Activated T-helper 9 cell treated with anti-CD3 and anti-CD28 coated beads, Interleukin-2, amount 50 U/mL, for 16 hours (primary cell): ENCODE measurements around the gene LIMS2.

ENCODE experiments used
- DNase-seq: peaks from one replicate; pipeline ENCODE4 v3.0.0-alpha.2; 2020; ENCODE audit warnings: low read depth

The LIMS2 gene

DNA sequence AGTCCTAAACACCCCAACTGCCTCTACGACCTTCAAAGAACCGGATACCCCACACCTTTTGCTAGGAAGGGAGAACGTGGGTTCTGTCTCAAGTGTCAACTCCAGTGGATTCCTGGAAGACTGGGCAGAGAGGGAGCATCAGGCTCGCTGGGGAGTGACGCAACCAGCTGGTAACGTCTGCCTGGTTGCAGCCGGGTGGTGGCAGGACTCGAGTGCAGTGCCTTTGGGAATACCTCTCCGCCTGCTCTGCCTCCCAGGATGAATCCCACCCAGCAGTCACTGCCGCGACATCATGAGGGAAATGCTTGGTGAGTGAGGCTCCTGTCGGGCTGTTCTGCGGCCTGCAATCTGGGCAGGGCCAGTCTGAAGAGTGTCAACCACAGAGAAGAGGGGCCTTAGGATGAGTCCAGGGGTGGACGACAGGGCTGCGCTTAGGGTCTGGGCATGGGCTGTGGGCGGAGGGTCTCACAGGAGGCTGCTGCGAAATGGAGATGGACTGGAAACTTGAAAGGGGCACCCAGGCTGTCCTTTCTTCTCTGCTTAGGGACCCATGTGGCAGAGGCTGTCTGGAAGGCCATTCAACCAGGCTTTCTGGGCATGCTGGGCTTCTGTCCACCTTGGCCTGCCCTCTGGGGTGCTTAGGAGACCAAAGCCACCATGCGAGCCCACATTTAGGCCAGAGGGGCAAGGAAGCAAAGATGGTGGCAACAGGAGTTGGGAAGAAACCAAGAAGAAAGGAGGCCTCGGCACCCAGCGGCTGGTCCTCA, 16.5 kb downstream of the LIMS2 start:
- no peak for DNase-seq

DNA sequence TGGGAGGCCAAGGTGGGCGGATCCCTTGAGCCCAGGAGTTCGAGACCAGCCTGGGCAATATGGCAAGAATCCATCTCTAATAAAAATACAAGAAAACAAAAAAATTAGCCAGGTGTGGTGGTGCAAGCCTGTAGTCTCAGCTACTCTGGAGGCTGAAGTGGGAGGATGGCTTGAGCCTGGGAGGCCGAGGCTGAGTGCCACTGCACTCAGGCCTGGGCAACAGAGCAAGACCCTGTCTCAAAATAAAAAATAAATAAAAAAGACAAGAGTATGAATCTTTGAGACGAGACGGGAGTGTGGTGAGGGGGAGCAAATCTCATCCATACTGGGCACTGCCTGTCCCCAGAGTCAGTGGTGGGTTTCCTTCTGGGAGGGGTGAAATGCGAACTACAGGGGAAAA, 17.2 kb downstream of the LIMS2 start:
- no peak for DNase-seq

DNA sequence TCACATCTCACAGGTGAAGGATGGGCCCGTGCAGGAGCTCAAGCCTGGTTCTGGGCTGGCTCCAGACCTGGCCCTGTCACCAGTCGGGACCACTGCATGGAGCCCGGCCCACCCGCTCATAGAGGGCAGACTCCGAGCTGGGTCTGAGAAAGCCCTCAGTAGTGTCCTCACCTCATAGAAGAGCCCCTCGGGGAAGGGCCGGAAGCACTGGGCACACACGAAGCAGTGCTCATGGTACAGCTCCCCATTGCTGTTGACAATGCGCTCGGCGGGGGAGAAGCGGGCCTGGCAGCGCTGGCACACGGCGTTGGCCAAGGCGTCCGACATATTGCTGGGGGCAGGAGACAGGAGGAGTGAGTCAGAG, 18.1 kb downstream of the LIMS2 start:
- no peak for DNase-seq

DNA sequence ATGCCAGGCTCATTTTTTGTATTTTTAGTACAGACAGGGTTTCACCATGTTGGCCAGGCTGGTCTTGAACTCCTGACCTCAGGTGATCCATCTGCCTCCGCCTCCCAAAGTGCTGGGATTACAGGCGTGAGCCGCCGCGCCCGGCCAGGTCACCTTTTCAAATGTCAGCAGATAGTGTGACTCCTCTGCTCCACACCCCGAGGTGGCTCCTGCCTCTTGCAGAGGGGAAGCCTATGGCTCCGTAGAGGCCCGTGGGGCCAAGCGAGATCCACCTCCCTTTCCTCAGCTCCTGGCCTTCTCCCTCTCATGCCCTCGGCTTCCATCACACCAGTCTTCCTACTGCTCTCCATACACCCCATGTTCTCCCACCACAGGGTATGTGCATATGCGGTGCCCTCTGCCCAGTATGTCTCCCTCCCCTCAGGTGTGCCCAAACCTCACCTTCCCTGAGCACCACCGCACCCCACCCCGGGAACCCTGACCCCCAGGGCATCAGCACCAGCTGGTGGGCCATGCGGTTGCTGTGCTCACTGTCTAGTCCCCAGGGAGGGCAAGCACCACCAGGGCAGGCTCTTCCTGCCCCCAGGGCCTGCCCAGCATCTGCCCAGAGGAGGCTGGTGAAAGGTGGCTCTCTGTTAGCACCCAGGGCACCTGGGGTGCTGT, 18.6 kb downstream of the LIMS2 start:
- DNase-seq: no peak

DNA sequence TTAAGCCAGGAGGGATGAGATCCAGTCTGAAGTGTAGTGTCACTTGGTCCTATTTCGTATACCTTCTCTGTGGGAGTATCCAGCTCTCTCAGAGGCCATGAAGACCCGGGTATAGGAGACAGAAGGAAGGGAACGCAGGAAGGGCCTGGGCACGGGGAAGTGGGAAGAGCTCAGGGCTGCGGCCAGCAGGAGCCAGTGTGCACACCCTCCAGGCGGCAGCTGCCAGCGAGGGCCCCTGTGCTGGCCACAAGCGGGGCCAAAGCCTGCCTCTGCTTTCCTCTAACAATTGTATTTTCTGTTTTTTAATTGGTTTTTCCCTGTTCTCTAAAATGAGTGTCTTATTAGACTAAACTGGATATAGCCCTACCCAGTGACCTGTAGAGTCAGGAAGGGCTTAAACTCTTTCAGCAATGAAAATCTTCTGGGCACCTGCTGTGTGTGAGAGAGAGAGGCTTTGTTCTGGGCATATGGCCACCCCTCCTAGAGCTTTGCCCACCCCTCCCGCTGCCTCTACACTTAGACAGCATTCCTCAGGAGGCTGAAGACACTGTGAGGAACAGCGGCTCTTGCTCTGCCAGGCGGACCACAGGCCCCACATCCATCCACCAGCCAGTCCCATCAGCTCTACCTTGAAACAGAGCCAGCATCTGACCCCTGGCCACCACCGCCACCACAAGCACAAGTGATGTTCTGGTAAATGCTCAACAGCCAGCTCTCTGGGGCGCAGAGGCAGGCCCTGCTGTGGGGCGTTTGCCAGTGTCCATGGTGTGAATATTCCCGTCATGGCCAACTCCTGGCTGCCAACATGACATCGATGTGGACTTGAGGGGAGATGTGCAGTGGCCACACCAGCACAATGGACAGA, 19.9 kb downstream of the LIMS2 start:
- DNase-seq: no peak

DNA sequence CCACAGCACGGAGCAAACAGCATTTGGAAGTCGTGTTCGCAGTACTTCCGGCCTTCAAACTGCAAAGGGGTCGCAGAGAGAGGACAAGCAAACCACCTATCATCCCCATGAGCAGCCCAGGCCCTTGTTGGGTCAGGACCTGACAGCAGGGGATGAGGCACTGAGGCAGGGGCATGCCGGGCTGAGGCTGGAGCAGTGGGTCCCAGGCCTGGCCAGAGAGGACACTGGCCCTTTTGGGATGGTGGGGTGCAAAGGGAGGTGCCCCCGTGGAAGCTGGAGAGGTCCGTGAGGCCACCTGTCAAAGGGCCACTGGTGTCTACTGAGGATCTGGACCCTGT, 20.5 kb downstream of the LIMS2 start:
- DNase-seq: no peak

DNA sequence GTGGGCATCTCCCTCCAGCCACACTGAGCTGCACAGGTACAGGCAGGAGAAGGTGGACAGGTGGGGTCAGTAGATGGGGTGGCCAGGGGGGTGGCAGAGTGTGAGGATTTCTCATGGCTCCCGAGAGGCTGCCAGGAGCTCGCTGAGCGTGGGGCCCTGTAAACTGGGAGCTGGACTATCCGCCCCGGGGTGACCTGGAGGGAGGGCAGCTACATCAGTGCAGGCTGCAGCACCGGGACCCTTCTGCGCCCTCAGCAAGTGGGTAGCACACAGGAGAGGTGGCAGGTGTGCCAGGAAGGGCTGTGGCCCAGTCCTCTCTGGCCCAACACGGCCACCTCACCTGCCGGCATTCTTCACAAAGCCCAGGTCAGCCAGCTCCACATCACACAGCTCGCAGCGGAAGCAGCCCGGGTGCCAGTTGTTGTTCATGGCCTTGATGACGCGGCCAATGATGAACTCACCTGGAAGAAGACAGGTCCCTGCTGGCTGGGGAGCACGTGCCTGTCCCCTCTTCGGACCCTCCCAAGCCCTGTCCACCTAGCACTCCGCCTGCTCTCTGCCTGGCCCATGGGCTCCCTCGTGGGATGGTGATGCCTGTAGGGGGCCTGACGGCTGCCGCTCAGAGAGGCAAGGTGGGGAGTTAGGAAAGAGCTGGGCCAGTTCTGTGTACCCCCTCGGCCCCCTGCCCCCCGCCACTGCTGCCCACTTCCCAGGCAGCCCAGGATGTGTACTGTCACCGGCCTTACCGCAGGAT, 21.1 kb downstream of the LIMS2 start:
- no peak for DNase-seq

DNA sequence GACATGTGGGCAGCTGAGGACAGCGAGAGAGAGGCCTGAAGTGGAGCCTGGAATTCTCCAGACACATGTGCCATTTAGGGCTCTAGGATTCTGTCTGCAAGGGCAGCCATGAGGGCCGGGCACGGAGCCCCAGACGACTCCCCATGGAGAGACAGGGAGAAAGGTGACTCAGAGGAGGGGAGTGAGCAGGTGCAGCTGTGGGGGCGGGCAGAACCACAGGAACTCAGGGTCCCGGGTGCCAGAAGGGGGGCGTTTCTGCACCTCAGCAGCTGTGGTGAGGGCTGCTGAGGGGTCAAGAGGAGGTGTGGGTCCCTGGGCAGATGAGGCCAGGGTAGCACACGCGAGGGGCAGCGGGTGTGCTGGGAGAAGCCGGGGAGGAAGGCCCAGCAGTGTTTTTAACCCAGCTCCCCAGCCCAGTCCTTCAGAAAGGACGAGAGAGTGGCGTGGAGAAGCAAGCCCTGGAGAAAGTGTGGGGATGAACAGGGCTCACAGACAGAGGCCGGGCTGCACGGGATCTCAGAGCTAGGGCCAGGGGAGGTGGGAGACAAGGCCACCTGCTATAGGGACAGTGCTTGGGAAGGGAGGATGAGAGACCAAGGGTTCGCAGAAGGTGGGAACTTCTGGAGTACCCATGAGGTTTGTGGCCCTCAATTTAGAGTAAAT, 21.8 kb downstream of the LIMS2 start:
- DNase-seq: no peak

DNA sequence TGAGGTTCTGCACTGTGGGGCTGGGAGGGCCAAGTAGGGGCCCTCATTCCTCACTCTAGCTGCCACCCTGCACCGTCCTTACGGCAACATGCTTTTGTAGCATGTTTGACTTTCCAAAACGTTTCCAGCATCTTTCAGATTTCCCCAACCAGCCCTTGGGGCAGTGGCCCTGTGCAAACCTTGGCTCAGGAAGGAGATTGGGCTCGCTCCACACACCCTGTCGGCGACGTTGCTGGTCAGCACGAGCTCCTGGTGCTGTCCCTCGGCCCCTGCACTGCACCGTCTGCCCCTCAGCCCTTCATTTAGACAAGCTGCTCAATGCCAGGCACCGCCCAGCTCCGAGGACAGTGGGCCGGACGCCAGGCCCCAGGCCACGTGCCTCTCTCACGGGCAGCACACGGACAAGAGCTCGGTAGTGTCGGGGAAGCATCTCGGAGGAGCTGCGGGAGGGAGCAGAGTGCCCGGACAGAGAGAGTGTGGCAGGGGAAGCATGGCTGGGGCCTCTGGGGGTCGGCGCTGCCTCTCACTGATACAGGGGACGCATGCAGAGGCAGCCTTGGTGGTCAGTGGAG, 22.5 kb downstream of the LIMS2 start:
- no peak for DNase-seq

DNA sequence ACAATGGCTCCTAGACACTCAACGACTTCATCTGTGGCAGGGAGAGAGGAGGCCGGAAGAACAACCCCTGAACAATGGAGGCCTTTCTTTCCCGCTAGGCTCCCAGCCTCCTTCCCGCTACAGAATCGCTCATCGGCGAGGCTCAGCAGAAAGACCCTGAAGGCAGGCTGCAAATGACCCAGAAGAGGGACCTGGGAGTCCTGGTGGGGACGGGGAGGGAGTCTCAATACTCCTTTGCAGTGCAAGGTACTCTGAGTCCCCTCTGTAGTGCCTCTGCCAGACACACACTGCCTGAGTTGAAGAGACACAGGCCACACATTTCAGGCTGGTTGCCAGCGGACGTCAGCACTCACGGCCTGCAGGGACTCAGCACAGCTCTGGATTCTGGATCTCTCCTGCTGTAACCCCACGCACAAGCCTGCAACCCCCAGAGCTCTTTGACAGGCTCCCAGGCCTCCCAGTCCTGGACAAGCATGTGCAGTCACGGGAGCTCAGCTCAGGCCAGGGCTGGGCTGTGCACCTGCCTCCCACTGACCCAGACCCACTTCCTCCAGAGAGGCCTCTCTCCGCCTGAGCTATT, 23.3 kb downstream of the LIMS2 start:
- no peak for DNase-seq

DNA sequence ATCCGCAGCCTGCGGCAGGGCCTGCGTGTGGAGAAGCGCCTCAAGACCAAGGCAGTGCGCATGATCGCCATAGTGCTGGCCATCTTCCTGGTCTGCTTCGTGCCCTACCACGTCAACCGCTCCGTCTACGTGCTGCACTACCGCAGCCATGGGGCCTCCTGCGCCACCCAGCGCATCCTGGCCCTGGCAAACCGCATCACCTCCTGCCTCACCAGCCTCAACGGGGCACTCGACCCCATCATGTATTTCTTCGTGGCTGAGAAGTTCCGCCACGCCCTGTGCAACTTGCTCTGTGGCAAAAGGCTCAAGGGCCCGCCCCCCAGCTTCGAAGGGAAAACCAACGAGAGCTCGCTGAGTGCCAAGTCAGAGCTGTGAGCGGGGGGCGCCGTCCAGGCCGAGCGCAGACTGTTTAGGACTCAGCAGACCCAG, 23.9 kb downstream of the LIMS2 start:
- no peak for DNase-seq

DNA sequence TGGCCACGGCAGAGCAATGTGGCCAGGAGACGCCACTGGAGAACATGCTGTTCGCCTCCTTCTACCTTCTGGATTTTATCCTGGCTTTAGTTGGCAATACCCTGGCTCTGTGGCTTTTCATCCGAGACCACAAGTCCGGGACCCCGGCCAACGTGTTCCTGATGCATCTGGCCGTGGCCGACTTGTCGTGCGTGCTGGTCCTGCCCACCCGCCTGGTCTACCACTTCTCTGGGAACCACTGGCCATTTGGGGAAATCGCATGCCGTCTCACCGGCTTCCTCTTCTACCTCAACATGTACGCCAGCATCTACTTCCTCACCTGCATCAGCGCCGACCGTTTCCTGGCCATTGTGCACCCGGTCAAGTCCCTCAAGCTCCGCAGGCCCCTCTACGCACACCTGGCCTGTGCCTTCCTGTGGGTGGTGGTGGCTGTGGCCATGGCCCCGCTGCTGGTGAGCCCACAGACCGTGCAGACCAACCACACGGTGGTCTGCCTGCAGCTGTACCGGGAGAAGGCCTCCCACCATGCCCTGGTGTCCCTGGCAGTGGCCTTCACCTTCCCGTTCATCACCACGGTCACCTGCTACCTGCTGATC, 24.4 kb downstream of the LIMS2 start:
- no peak for DNase-seq

DNA sequence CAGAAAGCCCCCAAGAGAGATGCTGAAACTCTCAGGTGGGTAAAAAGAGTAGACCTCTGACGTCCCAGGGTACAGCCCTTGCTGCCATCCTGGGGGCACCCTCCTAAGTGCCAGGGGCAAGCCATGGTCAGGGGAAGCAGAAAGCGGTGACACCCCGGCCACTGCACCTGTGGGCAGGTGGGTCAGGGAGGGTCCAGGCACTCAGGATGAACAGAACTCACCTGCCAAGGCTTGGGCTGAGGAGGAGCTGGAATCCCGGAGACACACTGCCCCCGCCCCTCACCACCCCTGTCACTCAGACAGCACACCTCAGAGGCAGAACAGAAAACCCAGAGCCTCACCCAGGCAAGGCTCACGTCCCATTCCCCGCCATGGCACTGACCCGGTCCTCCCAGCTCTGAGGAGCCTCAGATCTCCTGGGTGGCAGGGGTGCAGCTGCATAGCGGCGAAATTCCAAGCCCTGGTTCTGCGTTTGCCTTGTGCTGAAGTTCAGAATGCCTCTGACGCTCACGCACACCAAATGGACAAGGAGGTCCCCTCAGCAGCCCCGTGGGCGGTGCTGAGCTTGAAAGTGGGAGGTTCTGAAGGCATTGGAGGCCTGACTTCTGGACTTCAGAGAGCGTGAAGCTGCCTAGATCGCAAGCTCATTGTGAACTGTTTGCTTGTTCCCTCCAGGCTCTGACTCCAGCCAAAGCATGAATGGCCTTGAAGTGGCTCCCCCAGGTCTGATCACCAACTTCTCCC, 25.1 kb downstream of the LIMS2 start:
- DNase-seq: no peak

DNA sequence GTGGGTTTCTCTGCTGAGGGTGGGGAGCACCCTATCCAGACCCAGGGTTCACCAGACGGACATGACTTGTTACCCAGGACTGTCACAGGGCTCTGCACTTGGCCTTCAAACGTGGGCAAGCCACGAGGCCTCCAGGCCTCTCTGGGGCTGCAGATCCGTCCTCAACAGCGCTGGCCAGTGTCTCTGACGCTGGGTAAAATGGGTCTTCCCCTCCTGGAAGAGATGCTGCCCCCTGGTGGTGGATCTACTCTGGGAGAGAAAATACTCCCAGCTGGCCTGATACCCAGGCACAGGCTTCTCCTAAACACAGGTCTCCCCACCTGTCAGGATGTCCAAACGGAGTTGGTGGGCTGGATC, 25.7 kb downstream of the LIMS2 start:
- peak; percentile 72 for DNase-seq

DNA sequence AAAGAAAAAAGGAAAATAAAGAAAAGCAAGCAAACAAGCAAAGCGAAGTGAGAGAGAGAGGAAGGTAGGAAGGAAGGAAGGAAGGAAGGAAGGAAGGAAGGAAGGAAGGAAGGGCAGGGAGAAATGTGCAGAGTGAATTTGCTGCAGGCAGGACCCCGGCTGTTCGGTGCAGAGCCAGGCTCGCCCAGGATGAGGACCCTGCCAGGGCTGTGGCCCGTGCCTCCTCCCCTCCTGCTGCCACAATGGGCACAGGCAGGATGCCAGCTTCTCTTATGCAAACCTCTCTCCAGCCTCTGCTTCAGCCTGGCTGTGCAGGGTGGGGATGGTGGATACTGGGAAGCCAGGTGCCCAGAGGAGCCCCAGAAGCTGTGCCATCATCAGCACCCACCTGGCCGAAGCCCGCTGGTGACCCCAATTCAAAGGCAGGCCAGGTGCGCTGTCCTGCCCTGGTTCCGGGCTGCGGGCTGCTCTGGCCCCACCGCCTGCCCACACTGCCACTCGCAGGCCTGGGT, 26.2 kb downstream of the LIMS2 start:
- DNase-seq: no peak

DNA sequence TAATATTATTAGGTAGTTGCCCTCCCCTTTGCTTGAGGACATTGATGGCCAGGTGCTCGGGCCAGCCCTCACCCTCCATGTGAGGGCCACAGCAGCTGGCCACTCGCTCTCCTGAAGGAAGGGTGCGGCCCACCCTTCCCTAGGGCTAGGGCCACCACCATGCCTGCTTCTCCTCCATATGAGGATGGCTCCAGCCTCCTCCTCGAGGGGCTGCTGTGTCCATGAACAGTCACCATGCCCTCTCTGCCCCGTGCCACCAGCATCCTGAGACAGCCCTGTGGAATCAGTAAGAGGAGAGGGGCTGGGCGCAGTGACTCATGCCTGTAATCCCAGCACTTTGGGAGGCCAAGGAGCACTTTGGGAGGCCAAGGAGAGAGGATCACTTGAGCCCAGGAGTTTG, 27.0 kb downstream of the LIMS2 start:
- no peak for DNase-seq

DNA sequence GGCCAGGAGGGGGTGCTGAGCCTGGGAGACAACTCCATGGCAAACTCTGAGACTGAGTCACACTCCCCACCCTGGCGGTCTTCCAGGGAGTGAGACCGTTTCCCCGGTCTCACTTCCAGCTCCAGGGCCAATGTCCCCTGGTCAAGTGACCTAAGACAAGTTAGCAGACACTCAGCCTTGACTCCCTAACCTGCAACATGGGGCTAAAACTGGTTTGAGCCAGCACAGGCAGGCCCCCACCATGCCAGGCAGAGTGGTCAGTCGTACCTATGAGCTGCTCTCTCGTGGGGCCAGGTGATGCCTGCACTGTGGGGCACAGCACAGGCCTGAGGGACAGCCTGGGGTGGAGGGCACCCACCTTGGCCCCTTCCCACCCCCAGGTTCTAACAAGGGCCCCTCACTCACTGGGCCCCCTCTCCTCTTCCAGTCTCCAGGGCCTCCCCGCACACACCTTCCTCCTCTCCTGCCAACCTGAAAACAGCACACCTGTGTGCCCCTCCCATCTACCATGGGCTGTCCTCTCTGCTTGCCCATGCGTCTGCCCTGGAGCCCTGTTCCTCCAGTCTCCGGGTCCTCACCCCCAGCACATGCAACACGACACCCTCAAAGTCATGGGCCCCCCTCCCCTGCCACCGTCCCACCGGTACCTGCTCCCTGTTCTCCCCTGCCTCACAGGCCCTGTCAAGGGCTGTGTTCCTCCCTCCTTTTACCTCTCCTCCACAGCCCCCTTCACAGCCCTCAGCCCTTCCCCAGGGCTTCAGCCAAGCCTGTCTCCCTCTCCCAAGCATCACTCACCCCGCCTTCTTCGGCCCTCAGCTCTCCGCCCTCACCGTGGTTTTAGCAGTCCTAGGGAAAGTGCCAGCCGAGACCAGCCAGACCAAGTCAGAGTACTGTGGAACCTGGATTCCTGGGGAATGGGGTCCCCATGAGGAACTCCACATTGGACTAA, 27.8 kb downstream of the LIMS2 start:
- DNase-seq: no peak

DNA sequence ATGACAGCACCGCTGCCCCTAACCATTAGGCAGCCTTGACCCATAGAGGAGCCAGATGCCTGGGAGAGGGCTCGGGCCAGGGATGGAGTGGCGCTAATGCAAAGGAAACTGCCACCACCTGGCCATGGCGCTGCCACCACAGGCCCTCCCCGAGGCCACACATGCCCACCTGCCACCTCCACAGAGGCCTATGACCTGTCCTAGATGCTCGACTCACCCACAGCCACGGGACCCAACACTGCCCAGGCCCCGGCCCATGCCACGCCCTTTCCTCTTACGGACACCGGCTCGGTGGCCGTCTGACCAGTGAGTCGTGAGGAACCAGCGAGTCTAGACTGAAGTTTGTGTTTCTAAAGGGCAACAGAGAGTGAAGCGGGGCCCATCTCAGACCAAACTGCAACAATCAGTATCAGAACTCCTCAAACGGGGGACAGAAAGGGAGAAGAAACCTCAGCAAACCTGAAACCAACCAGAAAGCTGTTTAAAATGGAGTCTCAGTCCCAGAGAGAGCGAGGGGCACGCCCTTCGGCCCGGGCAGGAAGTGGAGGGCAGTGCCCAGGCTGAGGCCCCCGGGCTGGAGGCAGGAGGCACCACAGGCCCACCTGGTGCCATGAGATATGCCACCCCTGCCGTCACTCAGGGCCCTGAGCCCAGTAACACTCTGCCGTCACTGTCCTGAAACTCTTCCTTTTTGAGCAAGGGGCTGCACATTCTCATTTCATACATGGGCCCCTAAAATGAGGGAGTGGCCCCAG, 28.7 kb downstream of the LIMS2 start:
- DNase-seq: no peak
